ENCODE results near the gene NIP7. TPM values are rescaled to one million over a fixed set of nuclear protein-coding genes. Genes with fewer than 3 reads are reported as not detected.

NIP7 gene
- total RNA-seq, 1 donor from 2014 or later = 20.8 TPM

DNA sequence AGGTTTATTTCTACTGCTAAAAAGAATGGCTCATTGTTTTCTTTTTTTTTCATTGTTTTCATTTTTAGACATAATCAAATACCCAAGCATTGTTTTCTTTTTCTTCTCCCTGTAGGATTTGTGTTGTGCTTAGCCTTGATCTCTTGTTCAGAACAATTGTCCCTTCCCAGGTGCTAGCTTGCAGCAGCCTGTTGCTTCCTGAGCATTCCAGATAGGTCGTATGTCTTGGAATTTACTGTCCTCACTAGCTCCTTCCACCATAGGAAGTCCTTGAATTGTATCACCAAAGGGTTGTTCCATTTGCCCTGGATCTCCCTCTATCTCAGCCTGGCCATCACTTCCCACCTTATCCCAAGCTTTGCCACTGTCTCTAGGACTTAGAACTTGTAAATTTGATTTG lies 38.4 kb upstream of the NIP7 start:
- Histone ChIP-seq H3K27ac (no peak overlapping the region), H3K36me3 (peaks cover 37% of the 10 kb centered on the region), H3K4me3 (no peak overlapping the region), H3K4me1 (no peaks in the 10 kb centered on the region), H3K27me3 (no peaks in the 10 kb centered on the region), H3K9me3 (no peaks in the 10 kb centered on the region)
- DNase-seq (no peak), ATAC-seq (no peak)
- intact Hi-C loops (cut with DNase I) = no loop called here
- TF ChIP-seq, protein P1, sequence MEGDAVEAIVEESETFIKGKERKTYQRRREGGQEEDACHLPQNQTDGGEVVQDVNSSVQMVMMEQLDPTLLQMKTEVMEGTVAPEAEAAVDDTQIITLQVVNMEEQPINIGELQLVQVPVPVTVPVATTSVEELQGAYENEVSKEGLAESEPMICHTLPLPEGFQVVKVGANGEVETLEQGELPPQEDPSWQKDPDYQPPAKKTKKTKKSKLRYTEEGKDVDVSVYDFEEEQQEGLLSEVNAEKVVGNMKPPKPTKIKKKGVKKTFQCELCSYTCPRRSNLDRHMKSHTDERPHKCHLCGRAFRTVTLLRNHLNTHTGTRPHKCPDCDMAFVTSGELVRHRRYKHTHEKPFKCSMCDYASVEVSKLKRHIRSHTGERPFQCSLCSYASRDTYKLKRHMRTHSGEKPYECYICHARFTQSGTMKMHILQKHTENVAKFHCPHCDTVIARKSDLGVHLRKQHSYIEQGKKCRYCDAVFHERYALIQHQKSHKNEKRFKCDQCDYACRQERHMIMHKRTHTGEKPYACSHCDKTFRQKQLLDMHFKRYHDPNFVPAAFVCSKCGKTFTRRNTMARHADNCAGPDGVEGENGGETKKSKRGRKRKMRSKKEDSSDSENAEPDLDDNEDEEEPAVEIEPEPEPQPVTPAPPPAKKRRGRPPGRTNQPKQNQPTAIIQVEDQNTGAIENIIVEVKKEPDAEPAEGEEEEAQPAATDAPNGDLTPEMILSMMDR (IDR thresholded peaks at IDR 0.05) = no peak

GRCh38 chr16:69301861-69302260 lies 37.7 kb upstream of the NIP7 start:
- Histone ChIP-seq H3K9me3 (no peaks in the 10 kb centered on the region), H3K27me3 (no peaks in the 10 kb centered on the region), H3K36me3 (peaks cover 37% of the 10 kb centered on the region), H3K4me1 (no peaks in the 10 kb centered on the region), H3K27ac (no peak overlapping the region), H3K4me3 (no peak overlapping the region)
- ATAC-seq (no peak), DNase-seq (no peak)
- intact Hi-C loops (cut with DNase I) = no loop called here
- TF ChIP-seq, protein P1 (IDR thresholded peaks at IDR 0.05) = no peak

- H3K4me3 ChIP-seq = no peak overlapping the region
- intact Hi-C loops (cut with DNase I) = no loop called here
- H3K4me1 ChIP-seq = no peaks in the 10 kb centered on the region
- TF ChIP-seq, protein P1 (IDR thresholded peaks at IDR 0.05) = no peak
- peaks cover 37% of the 10 kb centered on the region for H3K36me3 ChIP-seq
- no peaks in the 10 kb centered on the region for H3K27me3 ChIP-seq
- no peak for DNase-seq
- H3K27ac ChIP-seq = no peak overlapping the region
- ATAC-seq = no peak
- no peaks in the 10 kb centered on the region for H3K9me3 ChIP-seq
Measured at GRCh38 chr16:69302301-69302700, 37.3 kb upstream of the NIP7 start.

- Histone ChIP-seq H3K4me3 (no peak overlapping the region), H3K9me3 (no peaks in the 10 kb centered on the region), H3K36me3 (peaks cover 17% of the 10 kb centered on the region), H3K27ac (no peak overlapping the region), H3K27me3 (no peaks in the 10 kb centered on the region), H3K4me1 (no peaks in the 10 kb centered on the region)
- intact Hi-C loops (cut with DNase I) = no loop called here
- ATAC-seq = no peak
- TF ChIP-seq, protein P1 (IDR thresholded peaks at IDR 0.05) = no peak
- DNase-seq = no peak
Measured at GRCh38 chr16:69306031-69306430, 33.5 kb upstream of the NIP7 start.

GRCh38 chr16:69307091-69307490 lies 32.5 kb upstream of the NIP7 start:
- Histone ChIP-seq H3K4me1 (peaks cover 2% of the 10 kb centered on the region), H3K27ac (no peak overlapping the region), H3K9me3 (no peaks in the 10 kb centered on the region), H3K4me3 (no peak overlapping the region), H3K36me3 (peaks cover 8% of the 10 kb centered on the region), H3K27me3 (no peaks in the 10 kb centered on the region)
- ATAC-seq (no peak), DNase-seq (no peak)
- intact Hi-C loops (cut with DNase I) = no loop called here
- TF ChIP-seq, protein P1 (IDR thresholded peaks at IDR 0.05) = no peak

- intact Hi-C loops (cut with DNase I) = no loop called here
- Histone ChIP-seq H3K4me1 (peaks cover 9% of the 10 kb centered on the region), H3K27ac (no peak overlapping the region)
Measured at GRCh38 chr16:69307856-69308255, 31.7 kb upstream of the NIP7 start.

More at GRCh38 chr16:69307856-69308255, 31.7 kb upstream of the NIP7 start:
- Histone ChIP-seq H3K36me3 (peaks cover 7% of the 10 kb centered on the region), H3K4me3 (no peak overlapping the region), H3K27me3 (no peaks in the 10 kb centered on the region), H3K9me3 (no peaks in the 10 kb centered on the region)
- ATAC-seq (no peak), DNase-seq (no peak)
- TF ChIP-seq, protein P1 (IDR thresholded peaks at IDR 0.05) = no peak

Data from upper lobe of right lung (tissue), 1 donor.